HG03060 (cell line): ENCODE results near the gene DGKE.

Experiments used
- ATAC-seq: cut with Tn5 transposase; IDR thresholded peaks from one replicate; pipeline ENCODE4 v1.9.1; 2021; ENCODE audit warnings: low read depth, moderate number of reproducible peaks; ENCODE audit not compliant: unreplicated experiment

DGKE gene

DNA sequence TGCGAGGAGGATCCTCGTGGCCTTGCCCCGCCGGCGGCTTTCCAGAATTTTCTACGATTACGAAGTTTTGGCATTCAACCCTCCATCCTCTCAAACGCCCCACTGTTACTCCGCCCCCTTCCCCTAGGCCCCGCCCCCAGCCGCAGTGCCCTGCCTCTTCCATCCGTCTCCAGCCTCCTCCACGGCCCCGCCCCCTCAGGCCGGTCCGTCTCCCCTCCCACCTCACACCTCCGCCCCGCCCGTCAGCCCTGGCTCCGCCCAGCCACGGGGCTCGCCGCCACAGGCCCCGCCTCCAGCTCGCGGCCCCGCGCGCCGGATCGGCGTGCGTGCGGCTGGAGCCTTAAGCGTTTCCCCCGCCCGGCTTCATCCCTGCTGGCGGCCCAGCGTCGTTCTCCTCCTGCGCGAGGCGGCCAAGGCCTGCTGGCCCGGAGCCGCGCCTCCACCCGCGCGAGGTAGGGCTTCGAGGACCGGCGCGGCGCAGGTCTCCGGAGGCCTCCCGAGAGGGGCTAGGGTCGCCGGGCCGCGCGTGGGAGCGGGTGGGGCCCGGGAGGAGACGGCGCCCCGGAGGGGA lies at the start of gene DGKE, which contains the start of gene C17orf67:
Gene DGKE, plus strand, starts transcription at position 343 of the 571 bp plus-strand sequence. CDS start 645 bp downstream, outside the sequence.
Gene C17orf67, minus strand, starts transcription at position 112 of the 571 bp plus-strand sequence. CDS start 18,110 bp downstream, outside the sequence.
- ATAC-seq = peak; percentile 48

DNA sequence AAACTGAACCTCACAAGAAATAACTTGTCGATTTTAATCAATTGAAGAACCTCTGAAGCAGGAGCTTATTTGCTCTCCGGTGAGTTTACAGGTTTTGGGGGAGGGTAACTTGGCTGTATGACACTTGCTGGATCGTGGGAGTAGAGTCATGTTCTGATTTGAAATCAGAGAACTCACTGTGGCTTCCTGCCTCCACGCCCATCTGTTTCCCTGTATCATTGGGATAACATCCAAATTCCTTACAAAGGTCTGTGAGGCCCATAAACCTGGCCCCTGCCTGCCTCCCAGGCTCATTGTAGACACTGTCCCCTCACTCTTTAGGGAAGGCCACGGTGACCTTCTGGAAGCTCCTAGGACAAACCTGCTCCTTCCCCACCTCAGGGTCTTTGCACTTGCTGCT lies 48.5 kb upstream of the DGKE start:
- ATAC-seq = no peak

GRCh38 chr17:56785997-56786680 lies 47.8 kb upstream of the DGKE start:
- ATAC-seq = no peak

- peak; percentile 73 for ATAC-seq
These were observed 46.9 kb upstream of the DGKE start for GRCh38 chr17:56786989-56787482.

DNA sequence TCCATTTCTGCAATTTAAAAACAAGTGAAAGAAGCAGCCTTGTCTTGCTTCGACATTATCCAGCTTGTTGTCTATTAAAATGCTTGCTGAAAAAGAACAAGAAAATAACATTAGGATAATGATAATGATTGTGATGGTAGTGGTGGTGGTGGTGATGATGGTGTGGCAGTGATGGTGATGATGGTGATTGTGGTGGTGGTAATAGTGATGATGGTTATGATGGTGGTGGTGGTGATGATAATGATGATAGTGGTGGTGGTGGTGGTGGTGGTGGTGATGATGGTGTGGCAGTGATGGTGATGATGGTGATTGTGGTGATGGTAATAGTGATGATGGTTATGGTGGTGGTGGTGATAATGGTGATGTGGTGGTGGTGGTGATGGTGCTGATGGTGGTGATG lies 41.7 kb upstream of the DGKE start:
- no peak for ATAC-seq

DNA sequence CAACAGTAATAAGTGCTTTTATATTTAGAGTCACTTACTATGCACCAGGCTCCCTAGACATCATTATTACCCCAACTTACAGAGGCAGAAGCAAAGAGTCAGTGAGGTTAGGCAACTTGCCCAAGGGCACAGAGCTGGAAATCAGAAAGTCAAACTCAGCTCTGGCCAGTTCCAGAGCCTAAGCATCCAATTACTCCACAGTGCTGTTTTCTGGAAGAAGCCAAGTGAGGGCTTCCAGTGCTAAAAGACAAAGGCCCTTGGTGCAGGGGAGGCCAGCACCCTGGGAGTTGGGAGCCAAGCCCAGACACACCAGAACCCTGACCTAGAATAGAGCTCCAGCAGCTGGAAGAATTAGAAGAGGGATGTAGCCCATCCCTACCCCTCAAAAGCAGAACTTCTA lies 40.4 kb upstream of the DGKE start:
- ATAC-seq = no peak

- ATAC-seq = no peak
These were observed 40.0 kb upstream of the DGKE start for GRCh38 chr17:56793957-56794356.

DNA sequence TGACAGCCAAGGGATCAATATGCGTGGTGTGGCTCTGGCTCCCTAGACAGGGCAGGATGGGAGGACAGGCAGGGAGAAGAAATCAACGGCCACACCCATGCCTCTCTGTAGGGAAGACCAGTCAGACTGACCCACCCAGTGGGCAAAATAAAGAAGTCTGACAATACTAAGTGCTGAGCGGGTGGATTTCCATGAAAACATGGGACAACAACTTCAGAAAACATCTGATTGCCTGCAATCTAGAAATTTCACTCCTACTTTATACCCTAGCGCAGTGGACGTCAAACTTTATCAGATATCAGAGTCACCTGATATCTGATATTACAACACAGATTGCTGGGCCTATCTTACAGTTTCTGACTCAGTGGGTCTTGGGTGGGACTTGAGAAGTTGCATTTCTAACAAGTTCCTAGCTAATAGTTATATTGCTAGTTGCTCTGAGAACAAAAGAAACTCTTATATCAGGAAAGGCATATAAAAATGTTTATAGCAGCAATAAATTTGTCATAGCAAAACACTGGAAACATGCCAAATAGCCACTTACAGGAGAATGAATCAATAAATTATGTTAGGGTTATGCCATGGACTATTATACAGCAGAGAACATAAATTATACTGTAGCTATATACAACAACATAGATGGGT lies 38.6 kb upstream of the DGKE start:
- ATAC-seq = no peak

DNA sequence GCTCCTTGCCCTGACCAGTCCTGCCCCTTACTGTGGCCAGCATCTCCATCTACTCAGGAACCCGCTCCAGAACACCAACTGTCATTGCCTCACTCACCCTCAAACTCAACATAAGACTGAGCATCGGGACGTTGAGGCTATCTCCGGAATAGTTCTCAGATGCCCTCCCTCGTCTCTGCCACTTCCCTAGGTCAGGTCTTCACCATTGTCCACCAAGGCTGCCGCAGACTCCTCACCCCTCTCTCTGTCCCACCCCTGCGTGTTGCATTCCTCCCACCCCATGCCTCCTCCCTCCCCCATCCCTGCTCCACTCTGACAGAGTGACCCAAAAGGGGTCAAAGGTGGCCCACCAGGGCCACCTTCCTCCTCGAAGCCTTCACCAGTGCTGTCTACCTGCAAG lies 37.4 kb upstream of the DGKE start:
- no peak for ATAC-seq

- ATAC-seq = no peak
These were observed 35.0 kb upstream of the DGKE start for GRCh38 chr17:56798916-56799315.

DNA sequence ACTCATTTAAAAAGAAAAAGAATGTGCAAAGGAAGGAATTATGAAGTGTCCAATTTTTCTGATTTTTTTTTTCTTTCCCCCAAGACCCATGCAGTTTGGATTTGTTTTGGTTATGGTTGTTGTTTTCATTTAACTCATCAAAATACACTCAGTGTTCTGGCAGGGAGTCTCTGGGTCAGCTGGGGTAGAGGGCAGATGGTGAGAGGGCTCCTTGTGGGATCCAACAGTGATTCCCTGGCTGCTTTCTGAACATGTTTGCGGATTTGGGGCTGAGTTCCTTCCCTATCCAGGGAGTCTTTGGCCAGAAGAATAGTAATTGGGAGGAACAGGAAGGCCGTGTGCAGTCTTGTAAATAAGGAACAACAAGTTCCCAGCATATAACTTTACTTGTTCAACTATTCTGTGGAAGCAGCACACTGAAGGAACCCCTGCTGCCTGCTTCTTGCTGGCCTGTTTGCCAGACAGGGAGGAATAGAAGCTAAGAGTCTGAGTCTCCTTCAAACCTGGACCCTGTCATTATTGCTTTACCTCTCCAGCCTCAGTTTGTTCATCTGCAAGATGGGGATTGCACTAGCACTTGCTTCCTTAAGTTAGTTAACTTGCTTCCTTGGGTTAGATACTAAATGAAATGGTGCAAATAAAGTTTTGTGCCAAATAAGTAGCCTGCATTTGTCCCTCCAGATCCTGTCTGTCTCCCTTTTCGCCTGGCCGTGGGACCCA lies 32.3 kb upstream of the DGKE start:
- no peak for ATAC-seq

DNA sequence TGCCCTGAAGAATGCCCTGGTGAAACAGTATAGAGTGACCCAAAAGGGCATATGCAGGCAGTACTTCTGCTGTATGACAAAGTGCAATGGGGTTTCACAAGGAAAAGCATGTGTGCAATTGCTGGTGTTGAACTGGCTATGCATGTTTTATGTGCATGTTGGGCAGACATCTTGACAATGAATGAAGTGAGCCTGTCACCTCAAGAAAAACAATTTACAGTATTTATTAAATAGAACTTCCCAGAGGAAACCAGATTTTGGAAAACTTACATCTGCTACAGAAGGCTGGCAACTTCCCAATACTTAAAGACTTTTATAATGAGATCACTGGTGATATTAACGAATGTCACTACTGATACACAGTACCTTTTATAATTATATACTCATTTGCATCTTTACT lies 30.9 kb upstream of the DGKE start:
- ATAC-seq = no peak

- ATAC-seq = no peak
These were observed 29.5 kb upstream of the DGKE start for GRCh38 chr17:56804454-56804853.

DNA sequence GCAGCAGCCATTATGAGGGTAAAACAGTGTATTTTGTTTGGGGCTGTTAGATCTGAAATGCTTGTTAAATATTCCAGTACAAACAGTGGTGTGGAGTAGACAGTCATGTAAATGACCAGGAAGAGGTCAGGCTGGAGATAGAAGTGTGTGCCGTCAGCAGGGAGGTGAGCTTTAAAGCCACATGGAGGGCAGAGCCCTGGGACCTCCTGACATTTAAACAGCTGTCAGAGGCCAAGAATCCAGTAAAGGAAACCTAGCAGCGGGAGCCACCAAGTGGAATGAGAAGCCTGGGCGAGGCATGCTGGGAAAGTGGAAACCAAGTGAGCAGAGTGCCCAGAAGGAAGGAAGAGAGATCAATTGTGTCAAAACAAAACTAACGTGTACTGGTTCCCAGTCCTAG lies 27.0 kb upstream of the DGKE start:
- ATAC-seq = no peak

DNA sequence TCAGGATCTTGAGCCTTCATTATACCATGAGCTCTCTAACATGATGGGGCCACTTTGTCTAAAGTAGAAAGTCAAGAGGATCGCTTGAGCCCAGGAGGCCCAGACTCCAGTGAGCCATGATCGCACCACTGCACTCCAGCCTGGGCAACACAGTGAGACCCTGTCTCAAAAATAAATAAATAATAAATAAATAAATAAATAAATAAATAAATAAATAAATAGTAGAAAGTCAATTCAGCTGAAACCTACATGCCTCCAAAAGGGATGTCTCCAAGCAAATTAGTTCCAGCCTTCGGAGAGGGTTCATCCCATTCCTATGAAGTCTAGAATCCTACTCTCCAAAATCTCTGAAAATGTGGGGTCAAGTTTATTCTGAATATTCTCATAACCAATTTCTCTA lies 26.2 kb upstream of the DGKE start:
- no peak for ATAC-seq

DNA sequence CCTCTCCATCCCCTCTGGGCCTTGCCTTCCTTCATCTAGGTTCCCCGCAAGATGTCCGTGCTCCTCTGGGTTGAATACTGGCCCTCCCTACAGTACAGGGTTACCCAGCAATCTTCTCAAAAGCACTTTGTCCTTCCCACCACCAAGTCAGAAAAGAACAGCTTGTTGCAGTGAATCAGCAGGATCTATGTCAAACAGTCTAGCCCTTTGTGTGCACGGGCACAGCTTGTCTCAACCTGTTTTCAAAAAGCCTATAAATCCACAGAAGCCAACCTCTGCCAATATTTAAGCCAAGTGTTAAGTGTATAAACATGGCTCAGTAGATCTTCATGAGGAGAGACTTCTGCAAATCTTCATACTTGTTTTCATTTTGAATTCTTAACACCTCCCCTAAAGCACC lies 25.4 kb upstream of the DGKE start:
- ATAC-seq = no peak

GRCh38 chr17:56809106-56809819 lies 24.7 kb upstream of the DGKE start:
- no peak for ATAC-seq

DNA sequence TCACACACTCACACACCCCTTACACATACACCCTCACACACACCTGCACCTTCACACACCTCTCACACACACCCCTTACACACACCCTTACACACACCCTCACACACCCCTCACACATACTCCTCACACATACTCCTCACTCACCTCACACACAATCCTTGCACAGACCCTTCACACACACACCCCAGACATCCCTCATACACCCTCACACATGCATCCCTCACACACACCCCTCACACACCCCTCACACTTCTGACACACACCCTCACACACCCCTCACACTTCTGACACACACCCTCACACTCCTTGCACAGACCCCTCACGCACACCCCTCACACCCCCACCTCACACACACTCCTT lies 24.2 kb upstream of the DGKE start:
- ATAC-seq = no peak

- ATAC-seq = no peak
These were observed 23.6 kb upstream of the DGKE start for GRCh38 chr17:56810343-56810742.
